PFSK-1 (cell line): ENCODE results near the gene BMP3.

Source experiments
- POLR2AphosphoS5 ChIP-seq: IDR thresholded peaks from 2 replicates; pipeline ENCODE4 v1.6.1; 2012; ENCODE audit warnings: low read depth, mild to moderate bottlenecking, control low read depth, low read length, moderate library complexity
- REST ChIP-seq, 2 experiments: IDR thresholded peaks; 2 replicates each; pipeline versions ENCODE4 v1.6.1 to v1.8.0; 2011 to 2012; ENCODE audit warnings: low read depth in 2 of 2, low read length in 2 of 2, control low read depth in 1 of 2, inconsistent platforms in 1 of 2, mild to moderate bottlenecking in 1 of 2, moderate library complexity in 1 of 2; ENCODE audit not compliant: insufficient read depth in 1 of 2
- SIN3A ChIP-seq: IDR thresholded peaks from 2 replicates; pipeline ENCODE4 v1.6.1; 2012; ENCODE audit warnings: mild to moderate bottlenecking, low read length, moderate library complexity, borderline replicate concordance; ENCODE audit not compliant: insufficient read depth
- TAF1 ChIP-seq: IDR thresholded peaks from 2 replicates; pipeline ENCODE4 v1.6.1; 2012; ENCODE audit warnings: low read length, control low read depth, borderline replicate concordance; ENCODE audit not compliant: insufficient read depth

GRCh38 chr4:81106150-81106549, 75.6 kb downstream of the BMP3 start:
- TF ChIP-seq TAF1 (no peak), POLR2AphosphoS5 (no peak), SIN3A (no peak), REST (IDR thresholded peaks at IDR 0.05; ENCODE audit: insufficient read depth in 1 of 2, low read depth in 2 of 2, low read length in 2 of 2) (no peak)
